GM21786 (cell line): Measurements from ENCODE around the gene UGT2B15.

Source experiments
- ATAC-seq: cut with Tn5 transposase; IDR thresholded peaks from one replicate; pipeline ENCODE4 v1.9.1; 2021; ENCODE audit not compliant: unreplicated experiment

UGT2B15 gene

DNA sequence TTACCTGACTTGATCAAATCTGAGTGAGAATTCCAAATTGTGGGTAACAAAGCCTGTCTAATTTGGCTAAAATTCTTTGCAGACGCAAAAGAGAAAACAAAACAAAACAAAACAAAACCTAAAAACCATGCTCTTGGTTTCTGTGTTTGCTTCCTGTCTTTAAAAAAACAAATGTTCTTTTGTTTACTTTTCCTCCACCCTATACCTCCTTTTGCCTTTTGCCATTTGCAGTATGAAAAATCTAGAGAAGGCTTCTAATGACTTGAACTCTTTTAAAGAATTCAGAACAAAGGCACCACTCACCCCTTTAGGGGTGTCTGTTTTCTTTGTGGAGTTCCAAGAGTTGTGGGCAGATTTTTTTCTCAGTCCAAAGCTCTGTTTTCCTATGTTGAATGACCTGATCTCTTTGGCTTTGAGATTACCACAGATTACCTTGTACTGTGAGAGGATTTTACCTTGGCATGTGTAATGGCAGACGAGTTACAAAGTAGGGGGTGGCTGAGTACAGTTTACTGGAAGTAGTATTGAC, 13.9 kb downstream of the UGT2B15 start:
- peak; percentile 49 for ATAC-seq

DNA sequence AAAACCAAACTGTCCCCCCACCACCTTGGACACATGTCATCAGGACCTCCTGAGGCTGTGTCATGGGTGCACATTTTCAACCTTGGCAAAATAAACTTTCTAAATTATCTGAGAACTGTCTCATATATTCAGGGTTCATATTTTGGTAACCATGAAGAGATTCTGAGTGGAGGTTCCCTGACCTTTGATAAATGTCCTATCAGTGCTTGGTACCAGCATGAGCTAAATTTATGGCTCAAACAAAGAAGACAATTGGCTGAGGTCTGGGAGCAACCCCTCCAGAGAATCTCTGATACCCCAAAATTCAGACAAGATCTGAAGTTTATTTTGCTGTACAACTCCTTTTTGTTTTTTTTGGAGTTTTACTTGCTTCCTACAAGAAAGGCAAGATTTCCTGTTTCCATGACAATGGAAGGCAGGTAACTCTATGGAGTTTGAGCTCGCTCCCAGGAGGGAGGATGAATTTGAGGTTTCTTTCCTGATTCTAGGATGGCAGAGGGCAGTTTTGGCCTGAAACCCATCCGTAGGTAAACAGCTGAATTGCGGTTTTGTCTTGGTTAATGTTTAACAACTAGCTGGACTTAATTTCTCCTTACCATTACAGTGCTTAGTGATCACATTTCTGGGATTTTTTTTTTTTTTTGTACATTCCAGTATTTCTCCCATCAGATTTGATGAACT, 14.5 kb downstream of the UGT2B15 start:
- peak; percentile 21 for ATAC-seq

DNA sequence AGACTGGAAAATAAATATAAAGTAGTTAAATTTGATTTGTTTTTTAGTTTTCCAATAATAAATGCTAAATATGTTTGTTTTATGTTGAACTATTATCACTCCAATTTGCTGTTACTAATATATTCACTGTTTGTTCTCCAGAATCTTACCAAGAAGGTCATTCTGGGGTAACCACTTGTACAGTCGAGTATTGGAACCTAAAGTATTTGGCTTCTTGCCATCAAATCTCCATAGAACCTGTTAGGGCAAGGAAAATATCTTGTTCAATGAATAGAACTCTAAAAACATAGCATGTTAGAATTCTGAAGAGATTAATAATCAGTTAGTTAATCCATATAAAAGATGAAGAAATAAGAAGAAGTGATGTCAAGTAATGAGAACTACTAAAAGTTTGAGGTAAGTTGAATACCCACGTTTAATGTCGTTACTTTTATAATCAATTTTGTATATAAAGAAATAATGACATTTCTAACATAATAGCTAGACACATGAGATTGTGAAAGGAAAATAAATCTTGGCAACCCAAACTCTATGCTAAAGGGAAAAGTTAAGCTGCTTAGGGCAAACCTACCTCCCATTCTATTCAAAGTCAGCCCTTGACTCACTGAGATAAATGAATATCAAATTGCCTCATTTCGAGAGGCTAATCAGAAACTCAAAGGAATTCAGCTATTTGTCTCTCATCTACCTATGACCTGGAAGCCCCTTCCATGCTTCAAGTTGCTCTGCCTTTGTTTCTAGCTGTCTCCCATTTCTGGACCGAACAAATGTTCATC, 15.3 kb downstream of the UGT2B15 start:
- no peak for ATAC-seq

DNA sequence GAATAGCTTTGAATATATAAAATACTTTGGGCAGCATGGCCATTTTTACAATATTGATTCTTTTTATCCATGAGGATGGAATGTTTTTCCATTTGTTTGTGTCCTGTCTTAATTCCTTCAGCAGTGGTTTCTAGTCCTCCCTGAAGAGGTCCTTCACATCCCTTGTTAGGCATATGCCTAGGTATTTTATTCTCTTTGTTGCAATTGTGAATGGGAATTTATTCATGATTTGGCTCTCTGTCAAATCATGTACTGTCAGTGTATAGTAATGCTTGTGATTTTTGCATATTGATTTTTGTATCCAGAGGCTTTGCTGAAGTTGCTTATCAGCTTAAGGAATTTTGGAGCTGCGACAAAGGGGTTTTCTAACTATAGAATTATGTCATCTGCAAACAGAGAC, 18.5 kb downstream of the UGT2B15 start:
- ATAC-seq: no peak

DNA sequence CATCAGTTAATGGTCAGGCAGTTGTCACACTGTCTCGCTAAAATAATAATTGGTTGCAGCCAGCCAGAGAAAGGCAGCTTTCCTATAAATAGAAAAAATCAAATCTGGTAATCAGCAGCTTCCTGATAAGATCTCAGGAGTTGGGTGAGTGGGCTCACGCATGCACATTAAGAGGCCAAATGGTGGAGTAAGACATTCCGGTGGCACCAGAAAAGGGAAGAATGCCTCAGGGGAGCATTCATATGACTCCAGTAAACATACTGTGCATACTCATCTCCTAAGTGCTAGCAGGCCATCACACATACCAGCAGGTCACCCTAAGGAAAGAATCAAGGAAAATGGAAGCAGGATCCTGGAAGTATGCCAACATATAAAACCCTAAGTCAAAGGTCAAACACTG, 40.1 kb downstream of the UGT2B15 start:
- no peak for ATAC-seq

DNA sequence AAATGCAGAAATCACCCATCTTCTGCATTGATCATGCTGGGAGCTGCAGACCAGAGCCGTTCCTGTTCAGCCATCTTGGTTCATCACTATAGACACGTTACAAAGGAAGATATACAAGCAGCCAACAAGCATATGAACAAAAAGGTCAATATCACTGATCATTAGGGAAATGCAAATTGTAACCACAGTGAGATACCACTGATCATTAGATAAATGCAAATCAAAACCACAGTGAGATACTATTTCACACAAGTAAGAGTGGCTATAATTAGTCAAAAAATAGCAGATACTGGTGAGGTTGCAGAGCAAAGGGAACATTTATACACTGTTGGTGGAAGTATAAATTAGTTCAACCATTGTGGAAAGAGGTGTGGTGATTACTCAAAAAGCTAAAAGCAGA, 47.7 kb downstream of the UGT2B15 start:
- ATAC-seq: peak; percentile 58

DNA sequence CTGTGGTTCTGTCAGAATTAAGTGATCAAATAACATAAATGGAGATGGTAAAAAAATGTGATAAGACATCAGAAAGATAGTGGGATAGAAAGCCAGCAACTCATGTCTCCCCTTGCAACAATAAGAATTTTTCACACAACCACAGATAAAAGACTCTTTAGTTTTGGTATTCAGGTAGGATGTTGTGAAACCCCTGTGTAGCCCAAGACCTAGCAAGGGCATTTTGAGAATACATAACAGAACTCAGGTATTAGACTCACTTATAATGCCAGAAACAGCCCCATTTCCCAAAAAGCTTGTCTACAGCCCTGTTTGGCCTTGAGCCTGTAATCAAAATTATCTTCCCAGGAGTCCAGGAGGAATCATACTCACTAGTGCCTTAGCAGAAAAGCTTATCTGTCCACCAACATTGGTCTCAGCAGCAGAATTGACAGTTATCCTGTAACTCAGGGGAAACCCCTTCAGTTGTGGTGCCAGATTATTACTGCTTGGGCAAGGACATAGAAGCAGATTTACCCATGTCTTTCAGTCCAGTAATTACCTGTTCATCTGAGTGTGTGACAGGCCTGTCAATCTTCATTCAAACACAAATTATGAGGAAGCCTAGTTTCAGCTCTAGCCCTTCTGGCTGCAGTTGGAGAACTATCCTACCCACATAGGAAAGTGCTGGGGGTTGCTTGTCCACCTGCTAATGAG, 53.3 kb downstream of the UGT2B15 start:
- peak; percentile 72 for ATAC-seq

DNA sequence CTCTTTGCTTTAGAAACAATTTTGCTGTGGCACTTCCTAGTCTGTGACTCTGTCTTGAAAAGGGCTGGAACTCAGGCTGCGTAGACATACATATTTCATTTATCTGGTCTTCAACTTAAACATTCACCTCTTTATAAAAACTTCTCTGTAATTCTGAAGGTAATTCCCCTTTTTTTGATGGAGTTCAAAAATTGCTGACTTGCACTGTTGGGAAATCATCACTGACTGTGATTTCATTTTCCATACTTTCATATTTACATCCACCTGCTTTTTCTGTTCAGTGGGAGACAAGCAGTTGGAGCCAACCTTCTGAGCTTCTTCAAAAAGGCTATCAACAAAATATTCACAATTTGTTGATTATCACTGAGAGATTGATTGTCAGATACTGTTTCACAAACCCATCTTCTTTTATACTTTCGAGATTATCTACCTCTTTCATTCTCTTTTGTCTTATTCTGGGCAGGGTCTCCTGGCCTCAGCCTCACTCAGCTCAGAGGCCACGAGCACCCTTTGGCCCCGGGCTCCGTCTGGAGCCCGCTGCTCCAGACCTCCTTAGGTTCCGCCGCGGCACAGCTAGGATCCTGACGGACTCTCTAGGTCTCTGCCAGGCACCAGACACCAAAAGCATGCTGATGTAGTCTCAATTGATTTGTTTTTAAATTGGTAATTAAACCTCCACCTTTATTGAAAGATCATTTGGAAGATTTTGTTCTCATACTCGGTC, 54.6 kb downstream of the UGT2B15 start:
- ATAC-seq: no peak

DNA sequence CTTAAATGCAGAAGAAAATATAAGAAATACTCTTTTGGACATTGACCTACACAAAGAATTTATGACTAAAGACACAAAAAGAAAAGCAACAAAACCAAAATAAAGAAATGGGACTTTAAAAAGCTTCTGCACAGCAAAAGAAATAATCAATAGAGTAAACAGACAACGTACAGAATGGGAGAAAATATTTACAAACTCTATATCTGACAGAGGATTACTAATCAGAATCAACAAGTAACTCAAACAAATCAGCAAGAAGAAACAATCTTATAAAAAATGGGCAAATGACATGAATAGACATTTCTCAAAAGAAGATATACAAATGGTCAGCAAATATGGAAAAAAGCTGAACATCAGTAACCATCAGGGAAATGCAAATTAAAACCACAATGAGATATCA, 56.7 kb downstream of the UGT2B15 start:
- ATAC-seq: no peak

DNA sequence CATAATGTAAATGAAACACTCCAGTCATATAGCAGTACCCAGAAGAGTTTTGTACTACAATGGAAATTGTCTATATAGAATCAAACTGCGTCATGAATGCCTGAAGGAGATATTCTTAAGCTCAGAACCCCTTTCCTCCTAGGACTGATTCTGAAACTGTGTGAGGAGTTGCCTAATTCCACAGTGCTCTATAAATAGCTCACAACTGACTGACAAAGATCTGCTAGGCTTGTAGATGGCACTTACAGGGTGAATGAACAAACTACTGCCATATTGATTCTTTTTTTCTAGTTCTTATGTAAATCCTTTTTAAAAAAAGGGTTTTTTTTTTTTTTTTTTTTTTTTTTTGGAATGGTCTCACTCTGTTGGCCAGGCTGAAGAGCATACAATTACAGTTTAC, 64.2 kb downstream of the UGT2B15 start:
- ATAC-seq: no peak

DNA sequence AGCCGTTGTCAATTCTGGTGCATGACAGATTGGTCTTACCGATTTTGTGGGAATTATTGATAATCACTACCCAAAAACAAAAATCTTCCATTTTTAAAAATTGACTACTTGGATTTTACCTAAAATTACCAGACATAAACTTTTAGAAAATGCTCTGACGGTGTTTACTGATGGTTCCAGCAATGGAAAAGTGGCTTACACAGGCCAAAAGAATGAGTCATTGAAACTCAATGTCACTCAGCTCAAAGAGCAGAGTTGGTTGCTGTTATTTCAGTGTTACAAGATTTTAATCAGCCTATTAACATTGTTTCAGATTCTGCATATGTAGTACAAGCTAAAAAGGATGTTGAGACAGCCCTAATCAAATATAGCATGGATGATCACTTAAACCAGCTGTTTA, 71.3 kb downstream of the UGT2B15 start:
- no peak for ATAC-seq

DNA sequence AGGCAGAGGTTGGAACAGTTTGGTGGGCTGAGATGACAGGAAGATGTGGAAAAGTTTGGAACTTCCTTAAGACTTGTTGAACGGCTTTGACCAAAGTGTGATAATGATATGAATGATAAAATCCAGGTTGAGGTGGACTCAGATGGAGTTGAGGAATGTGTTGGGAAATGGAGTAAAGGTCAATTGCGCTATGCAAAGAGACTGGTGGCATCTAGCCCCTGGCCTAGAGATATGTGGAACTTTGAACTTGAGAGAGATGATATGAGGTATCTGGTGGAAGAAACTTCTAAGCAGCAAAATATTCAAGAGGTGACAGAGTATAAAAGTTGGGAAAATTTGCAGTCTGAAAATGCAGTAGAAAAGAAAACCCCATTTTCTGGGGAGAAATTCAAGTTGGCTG, 73.0 kb downstream of the UGT2B15 start:
- ATAC-seq: no peak
